ENCODE results near the gene FRAS1. TPM values are rescaled to one million over a fixed set of nuclear protein-coding genes. Genes with fewer than 3 reads are reported as not detected.

Gene FRAS1
- total and polyA plus RNA-seq, 2 donors (not counting 1 experiment from before 2014, with no cell fraction given), result 0.03 to 0.12 TPM

- Histone ChIP-seq H3K36me3 (replicated peaks in 1 of 2; ENCODE audit: control extremely low read depth in 1 of 2, control insufficient read depth in 1 of 2, extremely low read depth in 1 of 2, insufficient read depth in 2 of 2, low read length in 1 of 2) (no peaks in the 10 kb centered on the region), H3K4me1 (ENCODE audit: control insufficient read depth in 2 of 2, insufficient read depth in 2 of 2, low read length in 2 of 2) (no peaks in the 10 kb centered on the region), H3K79me2 (ENCODE audit: control insufficient read depth, insufficient read depth, low read length) (no peaks in the 10 kb centered on the region), H3K4me3 (ENCODE audit: control extremely low read depth in 1 of 5, extremely low read depth in 1 of 5, insufficient read depth in 1 of 5, low read depth in 2 of 5, low read length in 4 of 5) (no peak overlapping the region), H3K27me3 (replicated peaks in 1 of 4; ENCODE audit: control extremely low read depth in 1 of 4, control insufficient read depth in 3 of 4, insufficient read depth in 4 of 4, low read length in 3 of 4) (peaks cover 0 to 5% (median 0%) of the 10 kb centered on the region in 4 experiments), H4K20me1 (ENCODE audit: control insufficient read depth, insufficient read depth, low read length, poor library complexity, severe bottlenecking) (no peaks in the 10 kb centered on the region), H2AFZ (ENCODE audit: insufficient read depth, low read depth, low read length, poor library complexity, severe bottlenecking) (no peak overlapping the region), H3K9ac (ENCODE audit: low read length) (no peak overlapping the region), H3K27ac (ENCODE audit: low read length in 2 of 2) (no peak overlapping the region), H3K9me3 (ENCODE audit: control extremely low read depth in 1 of 3, control insufficient read depth in 2 of 3, insufficient read depth in 1 of 3, low read length in 2 of 3) (no peaks in the 10 kb centered on the region), H3K4me2 (replicated peaks; ENCODE audit: low read depth, low read length, poor library complexity, severe bottlenecking) (no peak overlapping the region)
- no peaks in the 10 kb centered on the region for H3K4me1 Mint-ChIP-seq
- no peak for TF ChIP-seq EZH2 (IDR thresholded peaks at IDR 0.05; ENCODE audit: borderline replicate concordance, insufficient read depth, low read depth, low read length, poor library complexity, severe bottlenecking)
- TF ChIP-seq, protein P1, sequence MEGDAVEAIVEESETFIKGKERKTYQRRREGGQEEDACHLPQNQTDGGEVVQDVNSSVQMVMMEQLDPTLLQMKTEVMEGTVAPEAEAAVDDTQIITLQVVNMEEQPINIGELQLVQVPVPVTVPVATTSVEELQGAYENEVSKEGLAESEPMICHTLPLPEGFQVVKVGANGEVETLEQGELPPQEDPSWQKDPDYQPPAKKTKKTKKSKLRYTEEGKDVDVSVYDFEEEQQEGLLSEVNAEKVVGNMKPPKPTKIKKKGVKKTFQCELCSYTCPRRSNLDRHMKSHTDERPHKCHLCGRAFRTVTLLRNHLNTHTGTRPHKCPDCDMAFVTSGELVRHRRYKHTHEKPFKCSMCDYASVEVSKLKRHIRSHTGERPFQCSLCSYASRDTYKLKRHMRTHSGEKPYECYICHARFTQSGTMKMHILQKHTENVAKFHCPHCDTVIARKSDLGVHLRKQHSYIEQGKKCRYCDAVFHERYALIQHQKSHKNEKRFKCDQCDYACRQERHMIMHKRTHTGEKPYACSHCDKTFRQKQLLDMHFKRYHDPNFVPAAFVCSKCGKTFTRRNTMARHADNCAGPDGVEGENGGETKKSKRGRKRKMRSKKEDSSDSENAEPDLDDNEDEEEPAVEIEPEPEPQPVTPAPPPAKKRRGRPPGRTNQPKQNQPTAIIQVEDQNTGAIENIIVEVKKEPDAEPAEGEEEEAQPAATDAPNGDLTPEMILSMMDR (IDR thresholded peaks at IDR 0.05), result no peak
- H3K9me3 Mint-ChIP-seq (ENCODE audit: insufficient read depth), result no peaks in the 10 kb centered on the region
- DNase-seq, result no peak
- peaks cover 15% of the 10 kb centered on the region for H3K27me3 Mint-ChIP-seq
- no peak for ATAC-seq (ENCODE audit: low read depth)
- no peak overlapping the region for H3K4me3 Mint-ChIP-seq
- CTCF ChIA-PET, result no interaction called here
- 79% methylated on average over 1 of the region's 3 CpGs for WGBS (ENCODE audit: insufficient coverage)
- no peak overlapping the region for H3K27ac Mint-ChIP-seq
- POLR2A ChIA-PET, result no interaction called here
- intact Hi-C loops (cut with micrococcal nuclease), result no loop called here
These were observed 394.3 kb downstream of the FRAS1 start for GRCh38 chr4:78451407-78451806.

DNA sequence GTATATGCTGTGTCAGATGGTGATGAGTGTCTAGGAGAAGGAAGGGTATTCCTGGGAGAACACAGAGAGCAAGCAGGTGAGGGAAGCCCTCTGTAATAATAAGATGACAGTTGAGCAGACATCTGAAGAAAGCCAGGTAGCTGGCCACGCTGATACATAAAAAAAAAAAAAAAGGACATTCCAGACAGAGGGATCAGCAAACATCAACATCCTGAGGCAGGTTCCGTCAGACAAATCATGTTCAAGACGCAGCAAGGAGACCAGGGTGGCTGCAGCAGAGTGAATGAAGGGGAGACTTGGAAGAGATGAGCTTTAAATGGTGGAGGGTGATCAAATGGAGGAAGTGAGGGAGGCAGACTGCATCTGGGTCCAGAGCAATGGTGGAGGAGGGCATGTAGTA, 396.9 kb downstream of the FRAS1 start:
- 91% methylated on average over 3 of the region's 3 CpGs for WGBS (ENCODE audit: insufficient coverage)
- no peaks in the 10 kb centered on the region for H3K4me1 ChIP-seq (ENCODE audit: control insufficient read depth in 2 of 2, insufficient read depth in 2 of 2, low read length in 2 of 2)
- ChIA-PET POLR2A (no interaction called here), CTCF (no interaction called here)
- H3K36me3 ChIP-seq (replicated peaks in 1 of 2; ENCODE audit: control extremely low read depth in 1 of 2, control insufficient read depth in 1 of 2, extremely low read depth in 1 of 2, insufficient read depth in 2 of 2, low read length in 1 of 2), result no peaks in the 10 kb centered on the region
- Mint-ChIP-seq H3K4me3 (no peak overlapping the region), H3K9me3 (ENCODE audit: insufficient read depth) (no peaks in the 10 kb centered on the region), H3K4me1 (no peaks in the 10 kb centered on the region), H3K27ac (no peak overlapping the region), H3K27me3 (peaks cover 15% of the 10 kb centered on the region)
- intact Hi-C loops (cut with micrococcal nuclease), result no loop called here
- no peaks in the 10 kb centered on the region for H3K79me2 ChIP-seq (ENCODE audit: control insufficient read depth, insufficient read depth, low read length)
- H4K20me1 ChIP-seq (ENCODE audit: control insufficient read depth, insufficient read depth, low read length, poor library complexity, severe bottlenecking), result no peaks in the 10 kb centered on the region
- no peak overlapping the region for H3K4me2 ChIP-seq (replicated peaks; ENCODE audit: low read depth, low read length, poor library complexity, severe bottlenecking)
- no peak for TF ChIP-seq EZH2 (IDR thresholded peaks at IDR 0.05; ENCODE audit: borderline replicate concordance, insufficient read depth, low read depth, low read length, poor library complexity, severe bottlenecking)
- TF ChIP-seq, protein P1 (IDR thresholded peaks at IDR 0.05), result no peak
- peaks cover 0 to 5% (median 0%) of the 10 kb centered on the region in 4 experiments for H3K27me3 ChIP-seq (replicated peaks in 1 of 4; ENCODE audit: control extremely low read depth in 1 of 4, control insufficient read depth in 3 of 4, insufficient read depth in 4 of 4, low read length in 3 of 4)
- ATAC-seq (ENCODE audit: low read depth), result no peak
- DNase-seq, result no peak
- H3K27ac ChIP-seq (ENCODE audit: low read length in 2 of 2), result no peak overlapping the region
- H3K9ac ChIP-seq (ENCODE audit: low read length), result no peak overlapping the region
- H3K9me3 ChIP-seq (ENCODE audit: control extremely low read depth in 1 of 3, control insufficient read depth in 2 of 3, insufficient read depth in 1 of 3, low read length in 2 of 3), result no peaks in the 10 kb centered on the region
- H3K4me3 ChIP-seq (ENCODE audit: control extremely low read depth in 1 of 5, extremely low read depth in 1 of 5, insufficient read depth in 1 of 5, low read depth in 2 of 5, low read length in 4 of 5), result no peak overlapping the region
- no peak overlapping the region for H2AFZ ChIP-seq (ENCODE audit: insufficient read depth, low read depth, low read length, poor library complexity, severe bottlenecking)
